Measurements from ENCODE around the gene PCNX1.
"Not testable (repeated sequence)": the region's sequence is repeated elsewhere in the genome, so short reads cannot be mapped to it uniquely, and the experiment has no call there.

Gene PCNX1

DNA sequence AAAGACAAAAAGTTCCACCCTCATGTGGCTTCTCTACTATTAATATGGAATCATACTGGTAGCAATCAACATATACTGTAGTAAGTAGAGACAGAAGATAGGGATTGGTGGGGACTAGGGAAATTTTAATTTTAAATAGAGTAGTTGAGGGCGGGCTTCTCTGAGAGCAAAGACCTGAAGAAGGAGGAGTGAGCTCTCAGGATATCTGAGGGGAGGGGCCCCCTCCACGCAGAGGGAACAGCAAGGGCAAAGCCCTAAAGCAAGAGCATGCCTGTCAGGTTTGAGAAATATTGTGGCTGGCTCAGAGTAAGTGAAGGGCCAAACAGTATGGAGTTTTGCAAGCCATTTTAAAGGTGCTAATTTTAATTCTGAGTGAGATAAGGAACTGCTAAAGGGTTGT is 64.3 kb downstream of the PCNX1 start:
- DNase-seq: no peak

- peak; percentile 83 to 86 for DNase-seq
Observed at GRCh38 chr14:70972107-70972976, 65.1 kb downstream of the PCNX1 start.

- no peak for DNase-seq
Observed at GRCh38 chr14:70976591-70976990, 69.3 kb downstream of the PCNX1 start.

DNA sequence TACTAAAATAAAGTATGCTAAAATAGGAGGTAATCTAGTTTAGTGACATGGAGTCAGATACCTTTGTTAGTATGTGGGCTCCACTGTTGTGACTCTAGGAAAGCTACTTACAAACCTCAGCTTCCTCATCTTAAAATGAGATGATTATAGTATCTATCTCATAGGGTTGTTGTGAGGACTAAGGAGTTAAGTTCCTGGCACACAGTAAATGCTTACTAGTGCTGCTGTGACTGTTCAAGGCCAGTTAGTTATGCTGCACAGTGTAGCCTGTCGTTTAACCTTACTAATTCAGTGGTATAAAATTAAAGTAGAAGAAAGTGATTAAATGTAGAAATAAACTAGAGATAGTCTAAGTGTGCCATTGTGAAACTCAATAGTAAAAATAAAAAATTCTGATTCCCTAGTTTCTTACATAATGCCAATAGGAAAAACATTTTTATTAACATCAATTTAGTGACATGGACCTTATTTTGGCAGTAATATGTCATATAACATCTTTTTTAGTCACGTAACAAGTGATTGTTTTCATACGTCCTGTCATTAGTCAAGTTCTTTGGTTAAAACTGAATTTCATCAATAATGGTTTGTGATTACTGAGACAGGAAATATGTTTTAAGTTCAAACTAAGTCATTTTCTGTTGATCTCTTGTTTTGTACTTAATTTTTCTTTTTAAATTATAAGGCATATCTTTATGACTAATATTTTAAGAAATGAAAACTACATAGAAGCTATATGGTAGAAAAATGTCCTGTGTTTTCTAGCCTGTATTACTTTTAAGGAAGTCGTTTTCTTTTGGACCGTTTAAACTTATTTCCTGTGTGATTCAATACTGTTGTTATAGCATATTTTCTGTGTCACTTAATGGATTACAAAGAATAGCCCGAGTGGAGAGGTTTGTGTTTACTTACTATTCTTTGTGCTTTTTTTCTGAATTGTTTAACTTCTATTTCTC is 74.0 kb downstream of the PCNX1 start:
- DNase-seq: peak in 1 of 2 donors; percentile 53

- peak in 1 of 2 donors; percentile 37 for DNase-seq
Observed at GRCh38 chr14:70982200-70982599, 74.9 kb downstream of the PCNX1 start.

DNA sequence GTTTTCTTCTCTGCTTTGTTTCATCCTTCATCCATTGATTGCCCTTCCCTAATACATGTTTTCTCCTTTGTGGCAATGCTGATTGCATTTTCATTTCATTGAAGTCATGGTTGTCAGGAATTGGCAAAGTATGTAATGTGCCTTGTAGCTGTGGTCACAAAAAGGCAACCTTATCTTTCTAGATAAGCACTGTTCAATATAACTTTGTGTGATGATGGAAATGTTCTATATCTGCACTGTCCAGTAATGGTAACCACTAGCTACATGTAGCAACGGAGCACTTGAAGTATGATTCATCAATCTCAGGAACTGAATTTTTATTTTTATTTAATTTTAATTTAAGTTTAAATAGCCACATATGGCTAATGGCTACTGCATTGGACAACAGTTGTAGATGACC is 79.8 kb downstream of the PCNX1 start:
- DNase-seq: no peak

- DNase-seq: peak in 1 of 2 donors; percentile 36
Observed at GRCh38 chr14:70988452-70988851, 81.2 kb downstream of the PCNX1 start.

DNA sequence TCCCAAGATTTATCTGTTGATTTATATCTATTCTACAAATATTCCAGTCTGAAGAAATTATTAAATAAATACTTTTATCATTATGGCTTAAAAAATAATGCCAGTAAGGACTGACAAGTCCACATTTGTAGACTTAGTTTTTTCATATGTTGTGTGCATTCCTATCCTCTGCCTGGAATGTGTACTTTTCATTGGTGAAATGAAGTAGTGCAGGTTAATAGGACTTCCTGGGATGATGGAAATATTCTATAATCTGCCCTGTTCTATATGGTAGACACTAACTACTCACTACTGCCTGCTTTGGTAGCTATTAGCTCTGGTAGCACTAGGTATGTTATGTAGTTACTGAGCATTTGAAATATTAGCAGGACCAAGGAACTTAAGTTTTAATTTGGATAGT is 86.7 kb downstream of the PCNX1 start:
- no peak for DNase-seq

DNA sequence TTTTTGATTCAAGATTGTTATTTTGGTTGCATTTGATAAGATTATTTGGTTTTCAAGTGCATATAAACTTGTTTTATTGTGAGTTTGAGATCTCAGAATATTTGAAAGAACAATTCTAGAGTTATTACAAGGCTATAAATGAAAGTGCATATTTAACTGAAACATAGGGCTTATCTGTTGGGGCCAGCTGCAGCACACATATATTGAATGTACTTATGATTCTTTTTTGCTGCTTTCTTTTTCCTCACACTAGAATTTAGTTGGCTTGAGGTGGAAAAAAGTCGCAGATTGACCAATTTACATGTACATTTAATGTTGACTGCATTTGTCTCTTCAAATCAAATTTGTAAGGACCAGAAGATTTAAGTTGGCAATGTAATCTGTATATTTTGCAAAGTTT is 88.0 kb downstream of the PCNX1 start:
- DNase-seq: no peak

DNA sequence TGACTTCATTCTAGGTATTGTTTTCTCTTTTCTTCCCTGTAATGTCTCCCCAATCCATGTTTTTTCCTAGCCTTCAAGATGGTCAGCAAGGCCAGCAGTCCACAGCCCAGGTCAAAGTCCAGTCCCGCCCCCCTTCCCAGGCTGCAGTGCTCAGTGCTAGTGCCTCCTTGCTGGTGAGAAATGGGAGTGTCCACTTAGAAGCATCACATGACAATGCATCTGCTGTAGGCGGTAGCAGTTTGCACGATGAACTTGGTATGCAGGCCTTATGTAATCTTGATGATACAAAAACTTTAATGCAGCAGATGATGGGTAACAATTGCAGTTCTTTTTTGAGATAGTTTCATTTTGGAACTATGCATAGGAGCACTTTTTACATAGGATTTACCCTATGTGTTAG is 88.4 kb downstream of the PCNX1 start:
- DNase-seq: no peak

DNA sequence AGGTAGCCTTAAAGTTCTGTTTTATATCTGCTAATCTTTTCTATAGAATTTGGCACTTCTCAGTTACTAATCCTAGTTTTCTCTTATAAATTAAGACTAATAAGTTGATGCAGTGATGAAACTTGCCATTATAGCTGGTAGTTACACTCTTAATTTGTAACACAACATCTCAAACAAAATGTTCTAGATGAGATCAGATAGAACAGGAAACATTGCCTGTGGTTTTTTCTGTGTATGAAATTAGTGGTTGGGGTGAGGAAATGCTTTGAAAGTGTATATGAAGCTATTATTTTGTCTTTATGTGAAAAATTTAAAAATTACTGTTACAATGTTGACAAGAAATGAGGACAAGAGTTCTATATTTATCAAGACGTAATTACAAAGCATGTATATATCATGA is 91.9 kb downstream of the PCNX1 start:
- peak in 1 of 2 donors; percentile 73 for DNase-seq

DNA sequence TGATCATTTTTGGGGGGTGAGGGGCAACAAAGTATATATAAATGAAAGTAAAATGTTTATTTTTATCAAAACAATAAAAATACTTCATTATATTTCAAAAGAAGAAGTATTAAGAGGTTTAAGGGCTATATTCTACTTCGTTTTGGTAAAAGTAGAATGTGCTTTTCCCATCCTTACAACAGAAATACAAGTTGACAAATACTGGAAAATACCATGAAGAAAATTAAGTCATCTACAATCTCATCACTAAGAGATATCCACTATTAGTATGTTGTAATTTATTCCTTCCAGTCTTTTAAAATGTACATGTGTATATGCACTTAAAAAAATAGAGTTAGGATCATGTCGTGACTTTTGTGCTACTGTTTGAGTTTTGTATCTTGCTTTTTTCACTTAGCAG is 92.8 kb downstream of the PCNX1 start:
- no peak for DNase-seq

- no peak for DNase-seq
Observed at GRCh38 chr14:71001742-71002141, 94.5 kb downstream of the PCNX1 start.

GRCh38 chr14:71003156-71003555 is 95.9 kb downstream of the PCNX1 start:
- DNase-seq: no peak

- no peak for DNase-seq
Observed at GRCh38 chr14:71004481-71004880, 97.2 kb downstream of the PCNX1 start.

- no peak for DNase-seq
Observed at GRCh38 chr14:71005076-71005475, 97.8 kb downstream of the PCNX1 start.

DNA sequence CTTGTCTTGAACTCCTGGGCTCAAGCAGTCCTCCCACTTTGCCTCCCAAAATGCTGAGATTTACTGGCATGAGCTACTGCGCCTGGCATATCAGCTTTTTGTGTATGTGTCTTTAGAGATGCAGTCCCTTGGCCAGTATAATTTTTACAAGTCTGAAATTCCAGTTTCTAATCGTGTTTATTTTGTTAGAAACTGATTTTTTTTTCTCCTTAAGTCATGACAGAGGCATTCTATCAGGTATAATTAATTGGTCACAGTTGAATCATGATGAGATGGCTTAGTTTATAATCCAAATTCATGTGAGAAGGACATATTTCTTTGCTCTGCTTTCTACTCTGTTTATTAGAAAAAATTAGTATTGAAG is 98.9 kb downstream of the PCNX1 start:
- no peak for DNase-seq

DNA sequence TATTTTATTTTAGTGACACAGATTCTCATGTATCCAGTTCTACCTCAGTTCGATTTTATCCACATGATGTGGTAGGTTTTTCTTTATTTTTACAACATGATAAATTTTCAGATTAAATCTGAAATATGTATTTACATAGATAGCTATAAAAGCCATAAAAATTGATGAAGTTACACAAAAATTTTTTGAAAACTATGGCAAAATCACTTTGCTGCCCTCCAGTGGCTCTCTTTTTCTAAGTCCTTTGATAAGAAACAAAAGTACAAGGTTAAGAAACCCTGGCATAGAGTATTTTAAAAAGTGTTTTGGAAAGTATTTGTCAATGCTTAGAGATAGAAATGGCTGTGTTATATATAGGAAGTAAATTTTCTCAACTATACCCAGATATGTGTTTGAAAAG is 104.2 kb downstream of the PCNX1 start:
- peak in 1 of 2 donors; percentile 45 for DNase-seq

DNA sequence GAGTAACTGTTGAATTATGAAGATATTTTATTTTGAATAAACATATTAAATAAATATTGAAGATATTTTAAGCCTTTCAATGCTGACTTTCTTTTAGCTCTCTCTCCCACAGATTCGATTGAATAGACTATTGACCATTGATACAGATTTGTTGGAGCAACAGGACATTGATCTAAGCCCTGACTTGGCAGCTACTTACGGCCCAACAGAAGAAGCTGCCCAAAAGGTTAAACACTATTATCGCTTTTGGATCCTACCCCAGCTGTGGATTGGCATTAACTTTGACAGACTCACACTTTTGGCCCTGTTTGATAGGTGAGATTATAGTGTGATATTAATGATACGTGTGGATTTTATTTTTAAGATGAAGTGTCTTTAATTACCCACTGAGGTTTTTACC is 105.6 kb downstream of the PCNX1 start:
- no peak for DNase-seq

GRCh38 chr14:71013551-71014192 is 106.4 kb downstream of the PCNX1 start:
- DNase-seq: no peak

GRCh38 chr14:71019917-71020316 is 112.7 kb downstream of the PCNX1 start:
- not testable (repeated sequence) for DNase-seq

GRCh38 chr14:71021347-71022011 is 114.2 kb downstream of the PCNX1 start:
- no peak for DNase-seq
